Measurements from ENCODE around the gene GNAZ.

GNAZ gene

GRCh38 chr22:23094695-23095681 lies 24.7 kb downstream of the GNAZ start:
- no peak for DNase-seq

- DNase-seq: no peak
Observed at GRCh38 chr22:23095733-23096342, 25.5 kb downstream of the GNAZ start.

- no peak for DNase-seq
Observed at GRCh38 chr22:23097412-23098229, 27.3 kb downstream of the GNAZ start.

GRCh38 chr22:23098230-23098705 lies 27.9 kb downstream of the GNAZ start:
- no peak for DNase-seq

- no peak for DNase-seq
Observed at GRCh38 chr22:23098718-23099530, 28.6 kb downstream of the GNAZ start.

GRCh38 chr22:23099531-23099804 lies 29.1 kb downstream of the GNAZ start:
- no peak for DNase-seq

GRCh38 chr22:23100124-23100801 lies 29.9 kb downstream of the GNAZ start:
- no peak for DNase-seq

GRCh38 chr22:23101524-23101923 lies 31.2 kb downstream of the GNAZ start:
- DNase-seq: no peak

- DNase-seq: no peak
Observed at GRCh38 chr22:23102002-23102655, 31.8 kb downstream of the GNAZ start.

- DNase-seq: no peak
Observed at GRCh38 chr22:23102776-23103175, 32.5 kb downstream of the GNAZ start.

- no peak for DNase-seq
Observed at GRCh38 chr22:23103199-23103954, 33.1 kb downstream of the GNAZ start.

- DNase-seq: no peak
Observed at GRCh38 chr22:23104187-23104971, 34.1 kb downstream of the GNAZ start.

- DNase-seq: no peak
Observed at GRCh38 chr22:23105304-23105703, 35.0 kb downstream of the GNAZ start.

- no peak for DNase-seq
Observed at GRCh38 chr22:23105919-23106318, 35.6 kb downstream of the GNAZ start.

GRCh38 chr22:23106344-23106743 lies 36.0 kb downstream of the GNAZ start:
- no peak for DNase-seq

GRCh38 chr22:23106906-23107367 lies 36.6 kb downstream of the GNAZ start:
- DNase-seq: no peak

- no peak for DNase-seq
Observed at GRCh38 chr22:23107487-23108248, 37.3 kb downstream of the GNAZ start.

GRCh38 chr22:23108249-23109078 lies 38.1 kb downstream of the GNAZ start:
- DNase-seq: no peak
